Cardiac muscle cell (in vitro differentiated cells and primary cell): Measurements from ENCODE around the gene TDRD12. TPM values are rescaled to one million over a fixed set of nuclear protein-coding genes. Genes with fewer than 3 reads are reported as not detected.

Experiments used
- DNase-seq, 2 donors: peaks; one replicate each; pipeline versions ENCODE4 v3.0.0 to v3.0.0-alpha.2; 2010 to 2017; ENCODE audit warnings: low read depth in 1 of 2, low spot score in 1 of 2
- H3K27ac ChIP-seq: fragments of 200-600 bp; sonication (generic); 2 replicates; pipeline ENCODE4 v1.5.1; 2016
- H3K27me3 ChIP-seq: fragments of 200-600 bp; sonication (generic); 2 replicates; pipeline ENCODE4 v1.6.0; 2016; ENCODE audit warnings: control low read depth
- H3K36me3 ChIP-seq: fragments of 200-600 bp; sonication (generic); 2 replicates; pipeline ENCODE4 v1.5.1; 2016; ENCODE audit warnings: control low read depth
- H3K4me1 ChIP-seq: fragments of 200-600 bp; sonication (generic); 2 replicates; pipeline ENCODE4 v1.8.1; 2017; ENCODE audit warnings: low read depth, mild to moderate bottlenecking, mixed run types
- H3K4me3 ChIP-seq: fragments of 200-600 bp; sonication (generic); 2 replicates; pipeline ENCODE4 v1.5.1; 2016; ENCODE audit warnings: mild to moderate bottlenecking
- H3K9me3 ChIP-seq: fragments of 200-600 bp; sonication (generic); 2 replicates; pipeline ENCODE4 v1.5.1; 2017; ENCODE audit warnings: low read depth, mild to moderate bottlenecking, control low read depth
- CTCF ChIP-seq: IDR thresholded peaks from 2 replicates; pipeline ENCODE4 v1.5.1; 2012; ENCODE audit warnings: low read depth, mild to moderate bottlenecking, low read length
- polyA plus RNA-seq: library from polyadenylated mRNA; unstranded; fragments of >200 nt; fragmentation: Nextera tagmentation; extraction: Ambion mirVana; gene quantifications from 2 replicates; pipeline ENCODE4 v1.2.1, GENCODE V29; 2016
- total RNA-seq: library from RNA; depleted of rRNA; stranded (reverse); fragments of >200 nt; gene quantifications from 2 replicates; pipeline ENCODE4 v1.2.3, GENCODE V29; 2016

The TDRD12 gene
- total and polyA plus RNA-seq, 2 experiments from 2014 or later, result 0.03 to 0.10 TPM

DNA sequence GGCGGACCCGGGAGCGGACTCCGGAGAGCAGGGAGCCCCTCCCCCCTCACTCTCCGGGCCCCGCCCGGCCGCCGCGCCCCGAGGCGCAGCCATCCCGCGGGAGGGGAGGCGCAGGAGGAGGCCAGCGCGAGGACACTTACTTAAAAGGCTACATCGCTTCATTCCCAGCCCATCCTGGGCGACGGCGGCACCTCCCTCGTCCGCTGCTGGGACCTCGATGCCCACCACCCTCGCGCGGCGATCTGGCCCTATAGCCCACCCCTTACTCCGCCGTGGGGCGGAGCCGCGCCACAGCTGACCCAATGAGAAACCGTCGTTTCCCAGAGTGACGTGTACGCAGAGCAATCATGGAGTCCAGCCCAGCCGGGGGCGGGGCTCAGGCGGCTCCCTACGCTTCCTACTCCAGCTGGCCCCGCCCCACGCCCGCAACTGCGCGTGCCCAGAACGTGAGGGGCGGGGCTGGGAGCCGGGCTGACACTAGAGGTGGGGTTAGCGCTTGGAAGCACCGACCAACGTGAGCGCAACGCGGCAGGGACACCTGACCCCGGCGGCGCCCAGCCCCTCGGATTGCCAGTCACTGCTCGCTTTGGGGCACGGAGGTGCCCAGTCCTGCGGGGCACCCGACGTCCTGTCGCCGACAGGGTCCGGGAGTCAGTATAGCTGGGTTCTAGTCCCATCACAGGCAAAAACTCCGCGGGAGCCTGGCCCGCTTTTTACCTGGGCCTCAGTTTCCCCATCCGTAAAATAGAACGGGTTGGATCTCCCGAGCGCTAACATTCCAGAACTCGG is 44.4 kb upstream of the TDRD12 start, which contains the start of gene ANKRD27:
TSS of gene ANKRD27 (minus strand) at position 250 of the 789 bp plus-strand sequence. CDS start 16,165 bp downstream, outside the sequence.
- H3K36me3 ChIP-seq, result no peaks in the 10 kb centered on the region
- no peaks in the 10 kb centered on the region for H3K9me3 ChIP-seq
- H3K27ac ChIP-seq, result no peak within 1 kb of the TSS
- peaks cover 8% of the 10 kb centered on the region for H3K4me1 ChIP-seq
- peak within 1 kb of the TSS; percentile 86 for H3K4me3 ChIP-seq
- no peak for TF ChIP-seq CTCF
- H3K27me3 ChIP-seq, result peaks cover 17% of the 10 kb centered on the region
- peak; percentile 98 to 100 for DNase-seq

GRCh38 chr19:32675720-32676185 is 43.8 kb upstream of the TDRD12 start, which contains the start of gene RGS9BP:
RGS9BP (plus strand) TSS chr19:32675848; CDS start chr19:32676264, 416 bp downstream.
- Histone ChIP-seq H3K27me3 (peaks cover 17% of the 10 kb centered on the region), H3K4me3 (peak within 1 kb of the TSS; percentile 86), H3K9me3 (no peaks in the 10 kb centered on the region), H3K4me1 (peaks cover 8% of the 10 kb centered on the region), H3K27ac (no peak within 1 kb of the TSS), H3K36me3 (no peaks in the 10 kb centered on the region)
- DNase-seq, result peak; percentile 72 to 77
- TF ChIP-seq CTCF, result no peak

- TF ChIP-seq CTCF, result no peak
- Histone ChIP-seq H3K4me1 (peaks cover 8% of the 10 kb centered on the region), H3K27me3 (peaks cover 17% of the 10 kb centered on the region), H3K27ac (no peak overlapping the region), H3K9me3 (no peaks in the 10 kb centered on the region), H3K36me3 (no peaks in the 10 kb centered on the region), H3K4me3 (peak overlapping the region; percentile 86)
- DNase-seq, result peak in 1 of 2 donors; percentile 12
Observed at GRCh38 chr19:32676186-32676894, 43.2 kb upstream of the TDRD12 start.

- no peak overlapping the region for H3K27ac ChIP-seq
- TF ChIP-seq CTCF, result no peak
- DNase-seq, result no peak
- H3K9me3 ChIP-seq, result no peaks in the 10 kb centered on the region
- no peak overlapping the region for H3K4me3 ChIP-seq
- H3K27me3 ChIP-seq, result peaks cover 17% of the 10 kb centered on the region
- peaks cover 8% of the 10 kb centered on the region for H3K4me1 ChIP-seq
- H3K36me3 ChIP-seq, result no peaks in the 10 kb centered on the region
Observed at GRCh38 chr19:32676895-32677359, 42.6 kb upstream of the TDRD12 start.

- no peak overlapping the region for H3K4me3 ChIP-seq
- DNase-seq, result peak in 1 of 2 donors; percentile 29
Observed at GRCh38 chr19:32677657-32678056, 41.9 kb upstream of the TDRD12 start.

More at GRCh38 chr19:32677657-32678056, 41.9 kb upstream of the TDRD12 start:
- no peaks in the 10 kb centered on the region for H3K36me3 ChIP-seq
- TF ChIP-seq CTCF, result no peak
- peaks cover 8% of the 10 kb centered on the region for H3K4me1 ChIP-seq
- peaks cover 17% of the 10 kb centered on the region for H3K27me3 ChIP-seq
- H3K9me3 ChIP-seq, result no peaks in the 10 kb centered on the region
- H3K27ac ChIP-seq, result peak overlapping the region; percentile 34
